CD14-positive monocyte (primary cell): Measurements from ENCODE around the gene POLE. TPM values are rescaled to one million over a fixed set of nuclear protein-coding genes. Genes with fewer than 3 reads are reported as not detected.

Source experiments
- DNase-seq, 3 donors: peaks; one replicate each; pipeline ENCODE4 v3.0.0-alpha.2; 2011 to 2022
- H2AFZ ChIP-seq: 2 replicates; pipeline ENCODE4 v1.6.0; 2012; ENCODE audit warnings: mild to moderate bottlenecking, low read depth, low read length, inconsistent platforms; ENCODE audit not compliant: insufficient read depth, poor library complexity, severe bottlenecking
- H3K27ac ChIP-seq, 2 donors: 1 replicate in 1 of 2; 2 replicates in 1 of 2; pipeline ENCODE4 v1.5.1; 2012 to 2013; ENCODE audit warnings: low read length in 2 of 2, control low read depth in 1 of 2, inconsistent platforms in 1 of 2, low read depth in 1 of 2, mild to moderate bottlenecking in 1 of 2
- H3K27me3 ChIP-seq, 2 donors: one replicate each; pipeline versions ENCODE4 v1.6.0 to v1.6.1; 2011 to 2013; ENCODE audit warnings: low read length in 2 of 2; ENCODE audit not compliant: control insufficient read depth in 2 of 2, insufficient read depth in 2 of 2
- H3K36me3 ChIP-seq, 2 donors: replicated peaks in 1 of 2; 1 replicate in 1 of 2; 2 replicates in 1 of 2; pipeline versions ENCODE4 v1.5.1 to v1.6.1; 2012 to 2013; ENCODE audit warnings: low read length in 2 of 2, control low read depth in 1 of 2, inconsistent platforms in 1 of 2, mild to moderate bottlenecking in 1 of 2; ENCODE audit not compliant: insufficient read depth in 2 of 2, control insufficient read depth in 1 of 2
- H3K4me1 ChIP-seq, 2 donors: 1 replicate in 1 of 2; 2 replicates in 1 of 2; pipeline versions ENCODE4 v1.5.1 to v1.6.1; 2012 to 2013; ENCODE audit warnings: low read length in 2 of 2, control low read depth in 1 of 2, inconsistent platforms in 1 of 2, mild to moderate bottlenecking in 1 of 2, moderate library complexity in 1 of 2; ENCODE audit not compliant: insufficient read depth in 2 of 2, control insufficient read depth in 1 of 2
- H3K4me2 ChIP-seq: replicated peaks from 2 replicates; pipeline ENCODE3; 2012; ENCODE audit warnings: low read length, moderate library complexity, mild to moderate bottlenecking; ENCODE audit not compliant: poor library complexity, severe bottlenecking; ENCODE audit errors: extremely low read depth
- H3K4me3 ChIP-seq, 3 experiments: fragments of 200-600 bp in 1 of 3; sonication (generic) in 1 of 3; replicated peaks in 1 of 3; 1 replicate in 2 of 3; 2 replicates in 1 of 3; pipeline ENCODE4 v1.5.1; 2011 to 2013; ENCODE audit warnings: low read length in 3 of 3, mild to moderate bottlenecking in 3 of 3, control low read depth in 2 of 3, low read depth in 2 of 3, inconsistent platforms in 1 of 3, moderate library complexity in 1 of 3
- H3K79me2 ChIP-seq: 2 replicates; pipeline ENCODE4 v1.6.0; 2012; ENCODE audit warnings: mild to moderate bottlenecking, control low read depth, inconsistent platforms, low read length, moderate library complexity; ENCODE audit not compliant: insufficient read depth
- H3K9ac ChIP-seq: 2 replicates; pipeline ENCODE4 v1.6.0; 2017; ENCODE audit warnings: low read length, mild to moderate bottlenecking; ENCODE audit not compliant: insufficient read depth, poor library complexity, severe bottlenecking
- H3K9me3 ChIP-seq, 2 donors: replicated peaks in 1 of 2; 1 replicate in 1 of 2; 2 replicates in 1 of 2; pipeline versions ENCODE4 v1.5.1 to v1.6.1; 2012 to 2013; ENCODE audit warnings: low read length in 2 of 2, control low read depth in 1 of 2; ENCODE audit not compliant: control insufficient read depth in 1 of 2, insufficient read depth in 1 of 2
- H4K20me1 ChIP-seq: 2 replicates; pipeline ENCODE4 v1.6.0; 2012; ENCODE audit warnings: mild to moderate bottlenecking, low read length, control low read depth, moderate library complexity; ENCODE audit not compliant: insufficient read depth
- H3K27ac Mint-ChIP-seq, 7 donors: one replicate each; pipeline ENCODE4 v1.8.0; 2020; ENCODE audit warnings: mild to moderate bottlenecking in 7 of 7, mixed read lengths in 7 of 7, moderate library complexity in 6 of 7, inconsistent platforms in 2 of 7
- H3K27me3 Mint-ChIP-seq, 3 donors: one replicate each; pipeline ENCODE4 v1.8.0; 2021 to 2022; ENCODE audit warnings: low read depth in 3 of 3, mild to moderate bottlenecking in 3 of 3, mixed read lengths in 3 of 3, moderate library complexity in 3 of 3, inconsistent platforms in 1 of 3
- H3K36me3 Mint-ChIP-seq, 2 donors: one replicate each; pipeline ENCODE4 v1.8.0; 2020; ENCODE audit warnings: mixed read lengths in 2 of 2, inconsistent platforms in 1 of 2, mild to moderate bottlenecking in 1 of 2
- H3K4me1 Mint-ChIP-seq: one replicate; pipeline ENCODE4 v1.8.0; 2020; ENCODE audit warnings: mild to moderate bottlenecking, mixed read lengths
- H3K4me3 Mint-ChIP-seq, 2 donors: one replicate each; pipeline ENCODE4 v1.8.0; 2020; ENCODE audit warnings: mild to moderate bottlenecking in 2 of 2, mixed read lengths in 2 of 2, moderate library complexity in 1 of 2
- H3K9me3 Mint-ChIP-seq, 7 donors: one replicate each; pipeline ENCODE4 v1.8.0; 2020 to 2022; ENCODE audit warnings: mixed read lengths in 7 of 7, mild to moderate bottlenecking in 6 of 7, moderate library complexity in 6 of 7, inconsistent platforms in 2 of 7
- WGBS: methylation state at CpG from one replicate; pipeline ENCODE4 v1.1.5; 2013; ENCODE audit warnings: missing lambda C conversion rate; ENCODE audit not compliant: insufficient coverage; 5-methylcytosine and 5-hydroxymethylcytosine counted together
- intact Hi-C, 2 donors: fragments of 100-400 bp; cut with micrococcal nuclease; formaldehyde crosslinking; loops; one replicate each; pipeline versions ENCODE4 v1.15.0 to v1.15.1; 2023
- polyA plus RNA-seq, 3 donors: library from polyadenylated mRNA; depleted of rRNA in 1 of 3; unstranded in 2 of 3; stranded (reverse) in 1 of 3; fragments of 300-500 nt in 2 of 3; fragments of >200 nt in 1 of 3; fragmentation: Illumina TruSeq in 2 of 3; gene quantifications; 1 replicate in 2 of 3; 2 replicates in 1 of 3; pipeline ENCODE4 v1.2.3, GENCODE V29; 2012 to 2021
- TF ChIP-seq, protein P1 (sequence below): fragments of 200-600 bp; IDR thresholded peaks from one replicate; pipeline ENCODE4 v1.8.0; 2022; ENCODE audit warnings: antibody characterized with exemption, mild to moderate bottlenecking

Gene POLE
- polyA plus RNA-seq, 3 donors = 1.00 to 24.2 (median 2.2) TPM

DNA sequence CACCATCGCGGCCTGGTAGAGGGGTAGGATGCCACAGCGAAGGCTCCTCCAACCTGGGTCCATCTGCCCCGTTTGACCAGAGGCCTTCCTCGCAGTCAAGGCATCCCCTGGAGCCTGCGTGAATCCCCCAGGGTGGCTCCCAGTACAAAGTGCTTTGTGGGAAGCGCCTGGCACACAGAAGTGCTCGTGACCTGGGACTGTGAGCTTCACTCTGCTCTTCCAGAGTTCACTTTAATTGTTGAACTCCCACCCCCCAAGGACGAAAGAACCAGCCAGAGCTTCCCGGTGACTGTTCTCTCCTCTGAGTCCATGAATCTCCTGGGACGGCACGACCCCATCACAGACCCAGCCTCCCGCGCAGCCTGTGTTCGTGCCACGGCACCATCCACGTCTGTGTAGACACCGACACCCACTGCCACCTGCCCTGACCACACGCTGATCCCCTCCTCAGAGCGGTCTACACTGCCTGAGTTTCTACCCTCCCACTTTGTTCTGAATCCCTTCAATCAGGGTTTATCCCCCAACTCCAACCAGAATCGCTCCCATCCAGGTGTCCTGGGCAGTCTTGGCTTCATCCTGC lies 52.6 kb downstream of the POLE start:
- Histone ChIP-seq H3K79me2 (no peaks in the 10 kb centered on the region), H4K20me1 (no peaks in the 10 kb centered on the region), H3K27me3 (no peaks in the 10 kb centered on the region), H3K9ac (no peak overlapping the region), H2AFZ (no peak overlapping the region), H3K36me3 (peaks cover 86 to 99% of the 10 kb centered on the region in 2 donors), H3K4me2 (no peak overlapping the region), H3K27ac (no peak overlapping the region), H3K4me1 (no peaks in the 10 kb centered on the region), H3K4me3 (no peak overlapping the region), H3K9me3 (no peaks in the 10 kb centered on the region)
- Mint-ChIP-seq H3K4me3 (no peak overlapping the region), H3K9me3 (peaks cover 0 to 1% (median 0%) of the 10 kb centered on the region in 7 donors), H3K27ac (peak overlapping the region in 2 of 7 donors; percentile 15 to 46), H3K4me1 (no peaks in the 10 kb centered on the region), H3K36me3 (peaks cover 89 to 97% of the 10 kb centered on the region in 2 donors), H3K27me3 (peaks cover 0 to 4% (median 3%) of the 10 kb centered on the region in 3 donors)
- WGBS = 95% methylated on average over 20 of the region's 21 CpGs
- DNase-seq = no peak
- TF ChIP-seq, protein P1, sequence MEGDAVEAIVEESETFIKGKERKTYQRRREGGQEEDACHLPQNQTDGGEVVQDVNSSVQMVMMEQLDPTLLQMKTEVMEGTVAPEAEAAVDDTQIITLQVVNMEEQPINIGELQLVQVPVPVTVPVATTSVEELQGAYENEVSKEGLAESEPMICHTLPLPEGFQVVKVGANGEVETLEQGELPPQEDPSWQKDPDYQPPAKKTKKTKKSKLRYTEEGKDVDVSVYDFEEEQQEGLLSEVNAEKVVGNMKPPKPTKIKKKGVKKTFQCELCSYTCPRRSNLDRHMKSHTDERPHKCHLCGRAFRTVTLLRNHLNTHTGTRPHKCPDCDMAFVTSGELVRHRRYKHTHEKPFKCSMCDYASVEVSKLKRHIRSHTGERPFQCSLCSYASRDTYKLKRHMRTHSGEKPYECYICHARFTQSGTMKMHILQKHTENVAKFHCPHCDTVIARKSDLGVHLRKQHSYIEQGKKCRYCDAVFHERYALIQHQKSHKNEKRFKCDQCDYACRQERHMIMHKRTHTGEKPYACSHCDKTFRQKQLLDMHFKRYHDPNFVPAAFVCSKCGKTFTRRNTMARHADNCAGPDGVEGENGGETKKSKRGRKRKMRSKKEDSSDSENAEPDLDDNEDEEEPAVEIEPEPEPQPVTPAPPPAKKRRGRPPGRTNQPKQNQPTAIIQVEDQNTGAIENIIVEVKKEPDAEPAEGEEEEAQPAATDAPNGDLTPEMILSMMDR = no peak
- intact Hi-C loops = no loop called here

DNA sequence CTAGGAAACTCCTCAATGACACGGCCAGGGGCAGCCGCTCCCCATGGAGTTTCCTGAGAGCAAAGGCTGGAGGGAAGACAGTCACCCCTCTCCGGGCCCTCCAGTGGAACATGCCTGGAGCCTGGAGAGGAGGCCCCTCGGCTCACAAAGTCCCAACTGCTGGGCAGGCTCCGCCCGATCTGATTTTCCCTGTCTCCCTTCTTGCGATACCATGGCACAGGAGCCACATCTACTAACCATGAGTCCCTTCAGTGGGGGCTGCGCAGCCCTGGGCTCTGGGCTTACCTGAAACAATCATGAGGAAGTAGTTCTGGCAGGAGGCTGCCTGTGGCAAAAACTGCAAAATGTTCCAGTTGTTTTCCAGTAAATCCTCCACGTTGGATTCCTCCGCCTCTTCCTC lies 53.2 kb downstream of the POLE start:
- Histone ChIP-seq H3K79me2 (no peaks in the 10 kb centered on the region), H3K9me3 (no peaks in the 10 kb centered on the region), H3K36me3 (peaks cover 82 to 99% of the 10 kb centered on the region in 2 donors), H3K9ac (no peak overlapping the region), H2AFZ (no peak overlapping the region), H3K4me2 (no peak overlapping the region), H4K20me1 (no peaks in the 10 kb centered on the region), H3K4me3 (no peak overlapping the region), H3K27me3 (no peaks in the 10 kb centered on the region), H3K4me1 (no peaks in the 10 kb centered on the region), H3K27ac (no peak overlapping the region)
- Mint-ChIP-seq H3K4me1 (no peaks in the 10 kb centered on the region), H3K36me3 (peaks cover 89 to 97% of the 10 kb centered on the region in 2 donors), H3K27me3 (peaks cover 0 to 4% (median 2%) of the 10 kb centered on the region in 3 donors), H3K27ac (no peak overlapping the region), H3K9me3 (peaks cover 0 to 1% (median 0%) of the 10 kb centered on the region in 7 donors), H3K4me3 (no peak overlapping the region)
- intact Hi-C loops = no loop called here
- WGBS = 96% methylated on average over 3 of the region's 10 CpGs
- TF ChIP-seq, protein P1 = no peak
- DNase-seq = no peak
